Endothelial cell of umbilical vein (primary cell): ENCODE data around the gene MAGI3. TPM values are rescaled to one million over a fixed set of nuclear protein-coding genes. Genes with fewer than 3 reads are reported as not detected.

Source experiments
- BruUV-seq: library from RNA; stranded (reverse); fragments of 400-500 nt; replicated peaks from 2 replicates; lab custom pipeline; 2021; lab: Mats Ljungman, UMichigan
- CTCF ChIA-PET: fragments of 300-600, 350-600 bp; sonication (Branson Sonifier 250); formaldehyde crosslinking; loops from one replicate; lab custom pipeline; 2021; ENCODE audit warnings: antibody characterized with exemption, inconsistent platforms; lab: Charles Lee
- POLR2A ChIA-PET: fragments of 300-600, 350-600 bp; sonication (Branson Sonifier 250); formaldehyde crosslinking; loops from one replicate; lab custom pipeline; 2021; ENCODE audit warnings: antibody characterized with exemption, inconsistent platforms; lab: Charles Lee
- DNase-seq: peaks from one replicate; pipeline ENCODE4 v3.0.0-alpha.2; 2011; ENCODE audit warnings: low read depth, low spot score
- FAIRE-seq: peaks from 2 replicates; lab custom pipeline; 2011; peaks lifted over from hg19 to GRCh38; lab: Jason Lieb, UNC
- H2AFZ ChIP-seq: 2 replicates; pipeline ENCODE4 v1.6.0; 2012; ENCODE audit warnings: low read depth, low read length, control low read depth, inconsistent platforms
- H3K27ac ChIP-seq: 2 replicates; pipeline ENCODE4 v1.5.1; 2011; ENCODE audit warnings: low read depth, mild to moderate bottlenecking, control low read depth, low read length, moderate library complexity; ENCODE audit not compliant: insufficient read depth
- H3K27me3 ChIP-seq, 2 experiments: 2 replicates each; pipeline versions ENCODE4 v1.6.0 to v1.6.1; 2011; ENCODE audit warnings: low read length in 2 of 2, mixed read lengths in 1 of 2; ENCODE audit not compliant: control insufficient read depth in 2 of 2, insufficient read depth in 2 of 2
- H3K36me3 ChIP-seq, 2 experiments: 2 replicates in 1 of 2; 3 replicates in 1 of 2; pipeline ENCODE4 v1.5.1; 2011; ENCODE audit warnings: low read length in 2 of 2, mild to moderate bottlenecking in 1 of 2, moderate library complexity in 1 of 2; ENCODE audit not compliant: control insufficient read depth in 2 of 2, insufficient read depth in 2 of 2; ENCODE audit errors: extremely low read depth in 1 of 2
- H3K4me1 ChIP-seq: 3 replicates; pipeline ENCODE4 v1.5.1; 2011; ENCODE audit warnings: mild to moderate bottlenecking, low read length; ENCODE audit not compliant: control insufficient read depth, insufficient read depth; ENCODE audit errors: extremely low read depth
- H3K4me2 ChIP-seq: 2 replicates; pipeline ENCODE4 v1.6.1; 2011; ENCODE audit warnings: low read length, control low read depth, mixed read lengths; ENCODE audit not compliant: insufficient read depth
- H3K4me3 ChIP-seq, 3 experiments: fragments of 200-600 bp in 1 of 3; sonication (generic), shearing (Covaris generic) in 1 of 3; replicated peaks in 1 of 3; 2 replicates each; pipeline ENCODE4 v1.5.1; 2011 to 2016; ENCODE audit warnings: control low read depth in 3 of 3, low read length in 3 of 3, mild to moderate bottlenecking in 2 of 3, inconsistent platforms in 1 of 3, low read depth in 1 of 3, moderate library complexity in 1 of 3; ENCODE audit not compliant: insufficient read depth in 1 of 3
- H3K79me2 ChIP-seq: 2 replicates; pipeline ENCODE4 v1.6.0; 2012; ENCODE audit warnings: low read length, inconsistent platforms; ENCODE audit not compliant: control insufficient read depth, insufficient read depth
- H3K9ac ChIP-seq: replicated peaks from 2 replicates; pipeline ENCODE3; 2011; ENCODE audit warnings: low read length, control low read depth; ENCODE audit not compliant: insufficient read depth; ENCODE audit errors: extremely low read depth
- H3K9me1 ChIP-seq: replicated peaks from 3 replicates; pipeline ENCODE4 v1.6.0; 2011; ENCODE audit warnings: mild to moderate bottlenecking, low read length; ENCODE audit not compliant: control insufficient read depth, insufficient read depth; ENCODE audit errors: extremely low read depth
- H3K9me3 ChIP-seq: replicated peaks from 2 replicates; pipeline ENCODE4 v1.5.1; 2012; ENCODE audit warnings: low read length, inconsistent platforms; ENCODE audit not compliant: control insufficient read depth, insufficient read depth
- H4K20me1 ChIP-seq: replicated peaks from 2 replicates; pipeline ENCODE3; 2011; ENCODE audit warnings: mild to moderate bottlenecking, low read length; ENCODE audit not compliant: control insufficient read depth, insufficient read depth; ENCODE audit errors: extremely low read depth
- EZH2 ChIP-seq: IDR thresholded peaks from 2 replicates; pipeline ENCODE4 v1.6.1; 2012; ENCODE audit warnings: borderline replicate concordance, low read depth, mild to moderate bottlenecking, moderate library complexity, low read length, inconsistent platforms; ENCODE audit not compliant: severe bottlenecking
- FOS ChIP-seq: IDR thresholded peaks from 2 replicates; pipeline ENCODE4 v1.6.1; 2011; ENCODE audit warnings: mild to moderate bottlenecking, low read length, moderate library complexity, borderline replicate concordance; ENCODE audit not compliant: insufficient read depth
- GATA2 ChIP-seq: IDR thresholded peaks from 2 replicates; pipeline ENCODE4 v1.7.0; 2011; ENCODE audit warnings: low read depth, mild to moderate bottlenecking, moderate library complexity, mixed read lengths, low read length; ENCODE audit not compliant: insufficient read length, insufficient read depth
- JUN ChIP-seq: IDR thresholded peaks from 2 replicates; pipeline ENCODE4 v1.6.1; 2011; ENCODE audit warnings: borderline replicate concordance, low read depth; ENCODE audit not compliant: insufficient read length, insufficient read depth
- MYC ChIP-seq: IDR thresholded peaks from one replicate; pipeline ENCODE4 v1.6.1; 2011; ENCODE audit warnings: mild to moderate bottlenecking, low read depth, low read length
- POLR2A ChIP-seq: IDR thresholded peaks from 2 replicates; pipeline ENCODE4 v1.6.1; 2012; ENCODE audit warnings: low read depth, mild to moderate bottlenecking, control low read depth, low read length
- POLR2AphosphoS5 ChIP-seq: IDR thresholded peaks from 2 replicates; pipeline ENCODE4 v1.6.1; 2012; ENCODE audit warnings: low read depth, mild to moderate bottlenecking, control low read depth, low read length, moderate library complexity; ENCODE audit not compliant: insufficient read depth
- dilution Hi-C: fragments of 300-500 bp; cut with MboI; formaldehyde crosslinking; loops from one replicate; pipeline ENCODE4 v1.15.0; 2019; ENCODE audit warnings: low sequenced_read_pairs; ENCODE audit not compliant: extremely low pct_ligation_motif_present
- intact Hi-C: fragments of 100-400 bp; cut with micrococcal nuclease; formaldehyde crosslinking; loops from one replicate; pipeline ENCODE4 v1.10.0; 2022
- polyA plus RNA-seq, 4 experiments: library from polyadenylated mRNA; depleted of rRNA in 3 of 4; stranded (reverse) in 3 of 4; unstranded in 1 of 4; fragments of >200 nt; gene quantifications; 2 replicates each; pipeline versions ENCODE4 v1.2.1 to v1.2.3, GENCODE V29; 2011 to 2012; ENCODE audit warnings: missing spikeins in 1 of 4
- total RNA-seq: library from RNA; stranded (reverse); gene quantifications from 2 replicates; pipeline ENCODE4 v1.2.3, GENCODE V29; 2021
- TF ChIP-seq, protein P1 (sequence below): IDR thresholded peaks from 2 replicates; pipeline ENCODE4 v1.6.1; 2011; ENCODE audit not compliant: insufficient read depth, insufficient read length
- TF ChIP-seq, protein P2 (sequence below), 2 donors: IDR thresholded peaks; 1 replicate in 1 of 2; 2 replicates in 1 of 2; pipeline ENCODE4 v1.5.1; 2011; ENCODE audit warnings: low read length in 2 of 2, mild to moderate bottlenecking in 2 of 2, moderate library complexity in 2 of 2, control low read depth in 1 of 2, inconsistent platforms in 1 of 2, low read depth in 1 of 2; ENCODE audit not compliant: insufficient read depth in 1 of 2; ENCODE audit errors: extremely low read depth in 1 of 2

The MAGI3 gene
- total and polyA plus RNA-seq, 2 donors (not counting 3 experiments of a cell fraction or from before 2014, with no cell fraction given) = 2.8 to 16.1 TPM

DNA sequence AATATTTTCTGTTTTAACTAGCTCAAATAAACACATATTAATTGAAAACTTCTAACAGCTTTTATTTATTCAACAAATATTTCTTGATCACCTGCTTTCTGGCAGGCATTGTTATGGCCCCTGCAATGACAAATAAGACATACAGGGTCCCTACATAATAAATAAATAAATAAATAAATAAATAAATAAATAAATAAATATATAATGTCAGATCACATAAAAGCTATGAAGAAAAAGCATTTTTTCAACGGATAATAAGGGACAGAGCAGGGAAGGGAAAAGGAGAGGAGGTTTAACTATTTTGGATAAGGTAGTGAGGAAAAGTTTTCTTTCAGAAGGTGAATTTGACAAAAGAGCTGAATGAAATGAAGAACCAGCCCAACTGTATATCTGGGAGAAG lies 115.0 kb downstream of the MAGI3 start:
- Histone ChIP-seq H4K20me1 (no peaks in the 10 kb centered on the region), H3K36me3 (no peaks in the 10 kb centered on the region), H3K9me3 (no peaks in the 10 kb centered on the region), H3K4me1 (no peaks in the 10 kb centered on the region), H3K9me1 (no peaks in the 10 kb centered on the region), H2AFZ (no peak overlapping the region), H3K27ac (no peak overlapping the region), H3K4me3 (no peak overlapping the region), H3K9ac (no peak overlapping the region), H3K79me2 (peaks cover 2% of the 10 kb centered on the region), H3K4me2 (no peak overlapping the region), H3K27me3 (no peaks in the 10 kb centered on the region)
- dilution Hi-C loops (no loop called here), intact Hi-C loops (no loop called here)
- DNase-seq (no peak), FAIRE-seq (no peak)
- BruUV-seq = no TSS peak
- ChIA-PET POLR2A (no interaction called here), CTCF (interaction anchor here (3.2 kb wide), 1 partner anchor 9 kb away, joined by 12 read pairs; no protein-coding TSS in a partner anchor)
- TF ChIP-seq FOS (no peak), EZH2 (no peak), POLR2A (no peak), JUN (no peak), GATA2 (no peak), POLR2AphosphoS5 (no peak), MYC (no peak)
- TF ChIP-seq, protein P1, sequence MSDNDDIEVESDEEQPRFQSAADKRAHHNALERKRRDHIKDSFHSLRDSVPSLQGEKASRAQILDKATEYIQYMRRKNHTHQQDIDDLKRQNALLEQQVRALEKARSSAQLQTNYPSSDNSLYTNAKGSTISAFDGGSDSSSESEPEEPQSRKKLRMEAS = no peak
- TF ChIP-seq, protein P2, sequence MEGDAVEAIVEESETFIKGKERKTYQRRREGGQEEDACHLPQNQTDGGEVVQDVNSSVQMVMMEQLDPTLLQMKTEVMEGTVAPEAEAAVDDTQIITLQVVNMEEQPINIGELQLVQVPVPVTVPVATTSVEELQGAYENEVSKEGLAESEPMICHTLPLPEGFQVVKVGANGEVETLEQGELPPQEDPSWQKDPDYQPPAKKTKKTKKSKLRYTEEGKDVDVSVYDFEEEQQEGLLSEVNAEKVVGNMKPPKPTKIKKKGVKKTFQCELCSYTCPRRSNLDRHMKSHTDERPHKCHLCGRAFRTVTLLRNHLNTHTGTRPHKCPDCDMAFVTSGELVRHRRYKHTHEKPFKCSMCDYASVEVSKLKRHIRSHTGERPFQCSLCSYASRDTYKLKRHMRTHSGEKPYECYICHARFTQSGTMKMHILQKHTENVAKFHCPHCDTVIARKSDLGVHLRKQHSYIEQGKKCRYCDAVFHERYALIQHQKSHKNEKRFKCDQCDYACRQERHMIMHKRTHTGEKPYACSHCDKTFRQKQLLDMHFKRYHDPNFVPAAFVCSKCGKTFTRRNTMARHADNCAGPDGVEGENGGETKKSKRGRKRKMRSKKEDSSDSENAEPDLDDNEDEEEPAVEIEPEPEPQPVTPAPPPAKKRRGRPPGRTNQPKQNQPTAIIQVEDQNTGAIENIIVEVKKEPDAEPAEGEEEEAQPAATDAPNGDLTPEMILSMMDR (IDR thresholded peaks at IDR 0.05; ENCODE audit: extremely low read depth in 1 of 2, insufficient read depth in 1 of 2, low read depth in 1 of 2, low read length in 2 of 2) = no peak
